Measurements from ENCODE around the gene ZNF607.

GRCh38 chr19:37718304-37718703, 1.3 kb downstream of the ZNF607 start:
- TF ChIP-seq CTCF (IDR thresholded peaks at IDR 0.05; ENCODE audit: low read length) (no peak), EZH2 (IDR thresholded peaks at IDR 0.05; ENCODE audit: borderline replicate concordance, low read length) (no peak)

All from OCI-LY1 (cell line).